Left colon (tissue), 2 donors: ENCODE data around the gene DMRT3. TPM values are rescaled to one million over a fixed set of nuclear protein-coding genes. Genes with fewer than 3 reads are reported as not detected.

Experiments used
- ATAC-seq: fragments of 200-7000 bp; cut with Tn5 transposase; one replicate; pipeline ENCODE4 v1.9.1; 2020; ENCODE audit warnings: mild to moderate bottlenecking, moderate library complexity
- DNase-seq, 2 donors: peaks; one replicate each; pipeline ENCODE4 v3.0.0-alpha.2; 2020
- intact Hi-C, 2 donors: fragments of 100-400 bp; cut with DNase I in 1 of 2; cut with micrococcal nuclease in 1 of 2; formaldehyde crosslinking; loops; one replicate each; pipeline versions ENCODE4 v1.11.2 to v1.14.0; 2022; cut with DNase I, micrococcal nuclease
- long read RNA-seq: library from polyadenylated mRNA; unstranded; transcript quantifications from one replicate; pipeline ENCODE4 v2.0.0, GENCODE V29; 2021
- total RNA-seq, 2 donors: library from RNA; stranded (reverse); fragmentation: NEBNext Ultra II Directional; extraction: Animal tissue kit (Norgen Biotek cat#: 25700); gene quantifications; one replicate each; pipeline ENCODE4 v1.2.1, GENCODE V29; 2021
- donor health status: DM: no; HTN: no; CAD: no.
- donor health status: DM: yes; HTN: yes; CAD: no.

DMRT3 gene
- total RNA-seq, result not detected
- long read RNA-seq, result 0 reads

- ATAC-seq, result no peak
- no peak for DNase-seq
- intact Hi-C loops, result no loop called here
Measured at GRCh38 chr9:976258-976942, at the start of gene DMRT3. DMRT3 (plus strand) TSS chr9:976655; CDS start chr9:977002, 347 bp downstream.

- DNase-seq, result no peak
- intact Hi-C loops, result no loop called here
- no peak for ATAC-seq
Measured at GRCh38 chr9:926976-927375, 49.5 kb upstream of the DMRT3 start.

DNA sequence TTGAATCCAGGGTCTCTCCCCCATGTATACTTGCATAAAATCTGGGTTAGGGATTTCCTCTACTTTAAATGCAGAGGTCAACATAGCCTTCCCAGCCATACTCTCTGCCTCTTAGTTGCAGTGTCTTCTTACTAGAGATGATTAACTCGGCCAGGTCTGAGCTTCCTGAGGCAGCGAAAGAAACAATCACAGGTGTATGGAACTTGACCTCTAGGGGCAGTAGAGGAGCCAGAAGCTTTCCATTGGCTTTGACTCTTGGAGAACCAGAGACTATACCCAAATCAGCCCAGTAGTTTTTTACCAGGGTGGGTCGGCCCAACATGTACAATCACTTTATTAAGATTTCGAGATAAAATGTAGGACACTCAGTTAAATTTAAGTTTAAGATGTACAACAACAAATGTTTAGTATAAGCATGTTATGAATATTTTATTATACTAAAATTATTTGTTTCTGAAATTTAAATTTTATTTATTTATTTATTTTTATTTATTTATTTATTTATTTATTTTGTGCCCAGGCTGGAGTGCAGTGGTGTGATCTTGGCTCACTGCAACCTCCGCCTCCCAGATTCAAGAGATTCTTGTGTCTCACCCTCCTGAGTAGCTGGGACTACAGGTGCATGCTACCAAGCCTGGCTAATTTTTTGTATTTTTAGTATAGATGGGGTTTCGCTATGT lies 48.0 kb upstream of the DMRT3 start:
- no peak for DNase-seq
- intact Hi-C loops, result no loop called here
- peak; percentile 52 for ATAC-seq

DNA sequence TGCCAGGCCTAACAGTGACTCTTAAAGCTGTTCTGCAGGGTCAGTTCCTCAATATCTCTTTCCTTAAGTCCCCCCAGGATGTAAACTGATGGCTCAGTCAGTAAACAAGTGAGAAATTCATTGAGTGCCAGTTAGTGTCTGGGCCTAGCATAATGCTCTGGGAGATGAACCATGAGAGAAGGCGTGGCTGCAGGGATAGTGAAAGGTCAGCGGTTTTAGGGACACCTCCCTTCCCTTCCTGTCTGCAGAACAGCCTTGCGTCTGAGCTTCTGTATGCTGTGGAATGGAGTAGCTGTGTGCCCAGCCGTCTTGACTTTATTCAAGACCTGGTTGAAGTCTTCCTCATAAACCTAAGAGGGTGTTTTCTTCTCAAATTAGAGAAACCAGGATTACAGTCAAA lies 46.7 kb upstream of the DMRT3 start:
- ATAC-seq, result no peak
- intact Hi-C loops, result no loop called here
- DNase-seq, result no peak

- DNase-seq (no peak), ATAC-seq (no peak)
- intact Hi-C loops, result no loop called here
Measured at GRCh38 chr9:933356-933755, 43.1 kb upstream of the DMRT3 start.

GRCh38 chr9:935348-935965 lies 41.0 kb upstream of the DMRT3 start:
- no peak for DNase-seq
- intact Hi-C loops, result no loop called here

DNA sequence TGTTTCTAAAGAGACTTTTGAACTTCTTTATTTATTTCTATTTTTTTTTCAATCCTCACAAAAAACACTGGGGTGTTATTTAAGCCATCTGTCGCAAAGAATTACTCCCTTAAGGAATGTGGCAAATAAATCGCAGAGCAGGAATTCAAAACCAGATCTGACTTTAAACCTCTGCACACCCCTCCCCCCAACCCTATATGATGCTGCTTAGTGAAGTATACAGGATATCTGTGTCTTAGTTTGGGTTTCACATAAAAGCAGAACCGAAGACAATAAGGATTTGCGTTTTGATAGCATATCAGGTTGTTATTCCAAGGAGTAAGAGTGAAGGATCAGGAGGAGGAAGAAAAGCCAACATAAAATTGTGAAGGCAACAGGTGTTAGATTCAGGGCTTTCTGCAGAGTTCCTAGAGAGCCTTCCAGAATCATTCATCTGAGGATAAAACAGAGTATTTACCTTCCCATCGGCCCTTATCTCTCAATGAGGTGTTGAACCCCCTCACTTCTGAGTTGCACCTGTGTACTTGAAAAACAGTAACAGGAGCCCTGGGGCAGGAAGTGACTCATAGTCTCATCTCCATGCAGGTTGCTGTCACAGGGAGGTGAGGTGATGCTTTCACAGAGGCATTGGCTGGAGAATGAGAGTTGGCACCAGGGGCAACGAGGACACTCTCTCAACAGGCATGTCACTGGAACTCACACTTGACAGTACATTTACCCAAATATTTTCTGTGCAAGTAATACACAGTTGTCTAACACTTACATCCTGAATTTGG lies 33.5 kb upstream of the DMRT3 start:
- DNase-seq, result no peak
- intact Hi-C loops, result no loop called here
- no peak for ATAC-seq

More at GRCh38 chr9:935348-935965, 41.0 kb upstream of the DMRT3 start:
- no peak for ATAC-seq

DNA sequence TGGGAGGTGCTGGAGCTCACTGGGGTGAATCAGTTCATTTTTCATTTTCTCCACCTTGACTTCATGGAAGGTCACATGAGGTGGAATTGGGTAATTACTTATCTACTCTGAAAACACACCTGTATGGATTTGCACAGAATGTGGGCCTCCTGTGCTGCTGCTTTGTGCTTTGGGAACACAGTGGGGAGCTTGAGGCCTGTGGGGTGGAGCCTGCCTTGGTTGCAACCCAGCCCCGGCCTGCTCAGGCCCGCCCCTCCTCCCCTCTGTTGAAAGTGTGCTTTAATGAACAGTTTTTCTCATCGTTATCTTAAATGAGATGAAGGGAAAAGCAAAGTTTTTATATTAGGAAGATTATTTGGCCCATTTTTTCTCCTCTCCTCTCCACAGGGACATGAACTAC lies 28.5 kb upstream of the DMRT3 start:
- no peak for ATAC-seq
- DNase-seq, result no peak
- intact Hi-C loops, result no loop called here

- DNase-seq (no peak), ATAC-seq (no peak)
- intact Hi-C loops, result no loop called here
Measured at GRCh38 chr9:948497-948896, 28.0 kb upstream of the DMRT3 start.

GRCh38 chr9:950139-950538 lies 26.3 kb upstream of the DMRT3 start:
- intact Hi-C loops, result no loop called here
- DNase-seq, result no peak
- ATAC-seq, result no peak

- DNase-seq, result no peak
- no peak for ATAC-seq
- intact Hi-C loops, result no loop called here
Measured at GRCh38 chr9:952546-952945, 23.9 kb upstream of the DMRT3 start.

DNA sequence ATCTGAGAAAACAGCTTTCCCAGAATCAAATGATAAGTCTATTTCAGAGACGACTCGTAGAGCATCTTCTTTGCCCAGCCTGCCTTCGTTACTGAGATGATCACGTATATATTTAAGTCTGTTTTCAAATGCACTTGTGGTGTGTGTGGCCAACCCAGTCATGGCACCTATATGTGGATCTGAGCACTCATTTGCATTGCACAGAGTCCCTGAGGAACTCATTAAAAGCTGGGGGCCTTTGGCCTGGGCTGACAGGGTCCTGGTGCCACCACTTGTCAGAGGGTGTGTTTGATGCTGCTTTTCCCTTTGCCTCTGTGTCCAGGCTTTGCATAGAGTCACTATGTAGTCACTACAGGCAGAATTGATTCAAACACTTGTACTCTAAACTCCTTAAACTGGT lies 17.4 kb upstream of the DMRT3 start:
- DNase-seq, result no peak
- intact Hi-C loops, result no loop called here
- no peak for ATAC-seq

DNA sequence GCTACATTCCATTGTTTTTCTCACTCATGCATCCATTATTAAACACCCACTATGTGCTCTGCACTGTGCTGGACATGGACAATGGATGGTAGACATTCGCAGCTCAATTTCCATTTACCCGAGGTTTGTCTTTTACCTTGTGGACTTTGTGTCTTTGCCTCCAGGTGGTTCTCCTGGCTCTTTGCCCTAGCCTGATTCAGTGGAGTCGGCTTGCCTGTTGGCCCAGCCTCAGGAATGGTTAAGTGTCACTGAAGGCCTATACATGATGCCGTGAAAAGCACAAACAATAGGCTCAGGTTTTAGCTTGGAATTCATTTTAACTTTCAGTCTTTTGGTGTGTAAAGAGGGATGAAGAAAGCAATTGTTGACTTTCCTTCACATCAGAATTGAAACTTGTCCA lies 16.5 kb upstream of the DMRT3 start:
- intact Hi-C loops, result no loop called here
- peak; percentile 61 for ATAC-seq
- DNase-seq, result no peak

- intact Hi-C loops, result no loop called here
- DNase-seq (no peak), ATAC-seq (no peak)
Measured at GRCh38 chr9:962023-962422, 14.4 kb upstream of the DMRT3 start.

DNA sequence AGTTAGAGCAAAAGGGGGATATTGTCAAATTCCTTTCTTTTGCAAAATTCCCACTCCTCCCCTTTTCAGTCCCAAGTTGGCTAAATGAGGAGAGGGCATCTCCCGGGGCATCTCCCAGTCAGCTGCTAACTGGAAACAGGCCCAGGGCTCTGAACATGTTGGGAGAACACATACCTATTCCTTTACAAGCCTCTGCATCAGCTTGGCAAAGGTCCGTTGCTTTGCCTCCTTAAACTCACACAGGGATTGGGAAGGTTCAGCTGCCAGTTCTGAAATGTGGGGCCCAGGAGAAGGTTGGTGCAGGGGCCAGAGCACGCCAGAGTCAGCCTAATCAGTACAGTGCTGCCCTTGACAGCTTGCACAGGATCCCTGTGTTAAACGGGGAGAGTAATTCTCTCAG lies 11.0 kb upstream of the DMRT3 start:
- ATAC-seq (no peak), DNase-seq (no peak)
- intact Hi-C loops, result no loop called here

DNA sequence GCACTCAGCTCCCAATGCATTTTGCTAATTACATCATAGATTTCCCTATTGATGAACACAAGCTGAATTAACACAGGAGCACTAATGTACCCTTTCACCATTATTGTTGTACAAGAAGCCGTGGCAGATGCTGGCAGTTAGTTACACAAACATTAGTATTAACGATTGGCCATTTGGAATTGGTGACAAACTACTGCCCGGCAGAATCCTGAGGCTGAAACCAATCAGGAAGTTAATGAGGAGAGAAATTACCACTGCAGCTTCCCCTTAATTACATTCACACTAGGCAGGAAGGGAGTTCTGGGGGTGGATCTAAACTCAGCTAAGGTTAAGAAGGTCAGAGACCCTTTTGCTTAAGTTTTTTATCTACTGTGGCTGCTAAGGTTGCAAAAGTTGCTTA lies 9.6 kb upstream of the DMRT3 start:
- no peak for ATAC-seq
- no peak for DNase-seq
- intact Hi-C loops, result no loop called here

- intact Hi-C loops, result no loop called here
- no peak for ATAC-seq
- DNase-seq, result no peak
Measured at GRCh38 chr9:967436-967835, 9.0 kb upstream of the DMRT3 start.

DNA sequence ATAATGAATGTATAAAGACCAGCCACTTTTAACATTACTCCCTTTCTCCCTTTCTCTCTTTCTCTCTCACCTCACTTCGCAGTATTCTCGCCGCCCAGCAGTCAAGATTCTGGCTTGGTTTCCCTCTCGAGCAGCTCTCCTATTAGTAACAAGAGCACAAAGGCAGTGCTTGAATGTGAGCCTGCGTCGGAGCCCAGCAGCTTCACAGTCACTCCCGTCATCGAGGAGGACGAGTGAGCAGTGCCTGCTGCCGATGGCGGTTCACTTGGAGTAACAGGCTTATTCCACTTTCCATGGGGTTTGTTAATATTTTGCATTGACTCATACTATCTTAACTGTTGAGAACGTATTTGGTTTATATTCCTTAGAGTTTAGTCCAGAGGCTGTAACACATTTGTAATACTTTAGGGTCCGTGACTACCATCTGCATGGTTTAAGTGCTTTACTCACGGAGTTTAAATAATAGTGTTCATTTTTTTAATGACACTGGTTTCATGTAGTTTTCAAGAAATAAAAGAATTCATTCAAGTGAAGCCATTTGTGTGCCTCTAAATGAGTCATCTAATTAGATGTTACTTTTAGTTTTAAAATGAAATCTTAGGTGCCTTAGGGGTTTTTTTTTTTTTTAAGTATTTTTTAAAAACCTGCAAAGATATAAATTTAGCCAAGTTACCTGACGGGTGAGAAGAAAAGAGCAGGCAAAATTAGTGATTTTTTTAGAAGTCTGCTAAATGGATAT lies 8.4 kb upstream of the DMRT3 start:
- intact Hi-C loops, result no loop called here
- ATAC-seq (no peak), DNase-seq (no peak)
